NCI-H1930 (cell line): ENCODE data around the gene RGS3.

Experiments used
- DNase-seq, 2 experiments: peaks; one replicate each; lab custom pipeline; 2025; lab: John Stamatoyannopoulos, UW

The RGS3 gene

DNA sequence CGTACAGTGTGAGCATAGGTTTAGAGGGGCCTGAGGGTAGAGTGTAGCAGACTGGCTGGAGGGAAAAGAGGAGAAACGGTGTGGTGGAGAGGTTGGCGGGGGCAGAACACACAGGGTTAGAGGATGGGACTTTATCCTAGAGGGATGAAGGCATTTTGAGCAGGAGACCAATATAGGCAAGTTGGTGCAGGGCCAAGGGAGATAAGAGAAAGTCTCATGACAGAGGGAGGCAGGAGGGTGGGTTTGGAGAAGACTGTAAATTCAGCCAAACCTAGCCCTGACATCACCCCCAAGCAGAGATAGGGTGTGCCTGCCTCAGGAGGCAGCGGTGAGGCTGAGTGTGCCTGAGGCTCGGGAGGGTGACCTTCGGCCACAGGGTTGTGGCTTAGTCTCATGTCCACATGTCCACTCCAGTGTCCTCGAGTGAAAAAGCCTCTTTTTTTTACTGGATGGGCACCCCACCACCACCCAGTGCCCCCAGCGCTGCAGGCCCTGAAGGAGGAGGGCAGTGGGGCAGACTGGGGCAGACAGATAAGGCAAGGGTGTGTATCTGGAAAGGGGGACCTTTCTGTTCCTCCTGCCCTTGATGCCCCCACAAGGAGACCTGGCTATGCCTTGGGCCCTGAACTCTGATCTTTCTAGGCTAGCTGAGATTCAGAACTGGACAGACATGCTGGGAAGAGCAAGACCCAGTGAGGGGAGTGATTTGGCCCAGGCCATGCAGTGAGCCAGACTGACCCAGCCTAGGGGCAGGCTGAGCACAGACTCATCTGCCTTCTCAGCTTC lies 108.7 kb downstream of the RGS3 start:
- DNase-seq, result no peak

GRCh38 chr9:113573046-113573958 lies 109.8 kb downstream of the RGS3 start:
- DNase-seq, result no peak

DNA sequence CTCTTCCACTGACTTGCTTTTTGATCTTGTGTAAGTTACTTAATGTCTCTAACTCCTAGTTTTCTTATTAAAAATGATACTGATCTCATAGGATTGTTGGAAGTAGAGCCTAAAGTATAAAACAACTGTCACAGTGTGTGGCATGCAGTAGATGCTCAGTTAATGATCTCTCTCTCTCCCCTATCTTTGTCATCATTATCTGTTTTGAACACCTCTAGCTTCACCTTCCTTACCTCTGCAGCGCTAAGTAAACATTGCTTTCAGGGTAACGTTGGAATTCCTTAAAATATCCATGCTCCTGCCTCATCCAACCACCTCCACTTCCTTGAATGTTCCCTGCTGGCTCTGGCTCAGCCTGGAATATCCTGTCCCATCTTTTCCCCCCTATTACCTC lies 110.4 kb downstream of the RGS3 start:
- no peak for DNase-seq

GRCh38 chr9:113574441-113575262 lies 111.1 kb downstream of the RGS3 start:
- DNase-seq, result no peak

DNA sequence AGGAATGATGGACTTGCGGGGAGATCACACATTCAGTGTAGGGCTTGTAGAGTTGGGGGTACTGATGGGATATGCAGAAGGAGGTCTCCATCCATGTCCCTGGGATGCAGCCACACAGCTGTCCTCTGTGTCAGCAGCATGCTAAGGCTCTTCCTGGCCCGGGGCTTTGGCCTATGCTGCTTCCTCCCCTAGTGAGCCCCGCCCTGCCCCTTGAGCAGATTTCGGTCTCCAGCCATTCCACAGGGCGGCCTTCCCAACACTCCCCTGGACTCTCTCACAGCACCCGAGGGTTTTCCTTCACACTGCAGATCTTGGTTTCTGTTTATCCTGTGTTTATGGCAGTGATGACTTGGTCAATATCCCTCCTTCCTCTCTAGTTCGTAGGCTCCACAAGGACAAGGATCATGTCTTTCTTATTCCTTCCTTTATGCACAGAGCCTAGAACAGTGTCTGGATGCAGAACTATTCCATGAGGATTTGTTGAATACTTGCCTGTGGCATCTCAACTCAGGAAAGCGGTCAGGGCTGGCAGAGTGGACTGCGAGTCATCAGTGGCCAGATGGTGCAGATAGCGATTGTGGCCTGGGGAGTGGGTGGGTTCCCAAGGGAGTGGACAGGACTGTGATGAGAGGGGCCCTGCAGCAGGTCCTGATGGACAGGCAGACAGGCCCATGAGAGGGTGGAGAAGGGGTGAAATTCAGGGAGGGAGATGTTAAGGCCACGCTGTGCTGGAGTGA lies 114.2 kb downstream of the RGS3 start:
- DNase-seq, result no peak

DNA sequence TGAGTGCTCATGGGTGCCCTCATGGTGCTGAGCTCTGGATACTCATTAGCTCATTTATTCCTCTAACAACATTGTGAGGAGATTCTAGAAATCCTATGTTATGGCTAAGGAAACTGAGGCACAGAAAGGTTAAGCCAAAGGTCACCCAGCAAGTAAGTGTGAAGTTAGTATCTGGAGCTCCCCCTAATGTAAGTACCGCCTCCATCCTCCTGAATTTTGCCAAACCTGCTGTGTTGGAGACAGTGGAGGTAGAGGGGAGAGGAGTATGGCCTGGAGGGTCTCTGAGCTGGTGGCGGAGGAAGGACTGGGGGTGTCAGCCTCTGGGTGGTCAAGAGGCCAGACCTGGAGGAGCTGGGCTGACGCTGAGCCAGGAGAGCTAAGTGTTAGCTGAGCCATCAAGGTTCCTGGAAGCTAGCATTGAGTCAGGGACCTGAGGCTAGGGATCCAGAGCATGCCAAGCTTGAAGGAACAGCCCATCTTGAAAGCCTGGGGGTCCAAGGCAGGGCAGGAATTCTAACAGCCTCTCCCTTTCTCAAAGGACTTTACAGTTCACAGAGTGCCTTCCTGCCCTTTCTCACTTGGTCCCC lies 114.8 kb downstream of the RGS3 start:
- no peak for DNase-seq

GRCh38 chr9:113578882-113579282 lies 115.4 kb downstream of the RGS3 start:
- no peak for DNase-seq

DNA sequence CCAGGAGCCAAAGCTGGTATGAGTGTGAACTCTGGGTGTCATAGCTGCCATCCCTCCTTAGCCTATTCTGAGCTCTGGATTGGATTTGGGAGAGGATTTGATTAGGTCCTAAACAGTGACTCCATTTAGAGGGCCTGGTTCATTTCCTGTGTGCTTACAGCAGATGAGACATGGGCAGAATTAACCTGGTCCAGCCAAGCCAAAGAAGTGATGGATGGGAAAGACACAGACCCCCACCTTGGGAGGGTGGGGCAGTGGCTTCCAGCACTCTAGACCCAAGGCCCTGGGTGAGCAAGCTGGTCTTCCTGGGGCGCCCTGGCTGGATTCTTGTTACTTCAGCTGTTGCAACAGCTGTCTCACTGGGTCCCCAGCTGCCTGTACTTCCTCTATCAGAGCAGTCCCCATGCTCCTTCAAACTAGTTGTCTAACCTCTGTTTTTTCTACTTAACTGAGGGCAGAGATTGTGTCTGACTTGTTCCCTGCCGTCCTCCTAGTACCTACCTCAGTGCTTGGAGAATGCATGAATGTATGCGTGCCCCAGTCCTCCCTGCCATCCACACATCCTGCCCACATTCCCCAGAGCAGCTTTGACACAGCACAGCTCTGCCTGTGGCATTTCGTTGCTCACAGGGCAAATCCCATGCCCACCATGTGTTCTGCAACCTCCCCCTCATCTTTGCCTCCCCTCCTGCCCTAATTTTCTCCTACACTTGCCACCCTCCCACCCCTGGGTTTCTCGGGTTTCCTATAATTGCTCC lies 115.9 kb downstream of the RGS3 start:
- no peak for DNase-seq

GRCh38 chr9:113580041-113580953 lies 116.8 kb downstream of the RGS3 start:
- DNase-seq, result no peak

DNA sequence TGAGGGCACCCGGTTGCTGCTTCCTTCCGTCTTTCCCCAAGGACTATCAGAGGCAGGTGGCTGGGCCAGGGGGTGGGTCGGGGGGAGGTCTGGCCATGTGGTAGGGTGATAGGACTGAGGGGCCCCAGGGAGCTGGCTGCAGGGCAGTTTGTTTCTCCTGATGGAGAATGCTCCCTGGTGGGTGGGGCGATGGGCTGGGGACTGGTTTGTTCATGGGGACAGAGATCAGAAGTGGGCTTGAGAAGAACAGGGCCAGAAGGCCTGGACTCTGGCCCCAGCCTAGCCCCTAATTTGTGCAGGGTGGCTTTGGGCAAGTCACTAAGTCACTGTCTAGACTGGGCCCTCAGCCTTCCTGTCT lies 117.4 kb downstream of the RGS3 start:
- no peak for DNase-seq

- DNase-seq, result no peak
These were observed 118.6 kb downstream of the RGS3 start for GRCh38 chr9:113581865-113582697.

DNA sequence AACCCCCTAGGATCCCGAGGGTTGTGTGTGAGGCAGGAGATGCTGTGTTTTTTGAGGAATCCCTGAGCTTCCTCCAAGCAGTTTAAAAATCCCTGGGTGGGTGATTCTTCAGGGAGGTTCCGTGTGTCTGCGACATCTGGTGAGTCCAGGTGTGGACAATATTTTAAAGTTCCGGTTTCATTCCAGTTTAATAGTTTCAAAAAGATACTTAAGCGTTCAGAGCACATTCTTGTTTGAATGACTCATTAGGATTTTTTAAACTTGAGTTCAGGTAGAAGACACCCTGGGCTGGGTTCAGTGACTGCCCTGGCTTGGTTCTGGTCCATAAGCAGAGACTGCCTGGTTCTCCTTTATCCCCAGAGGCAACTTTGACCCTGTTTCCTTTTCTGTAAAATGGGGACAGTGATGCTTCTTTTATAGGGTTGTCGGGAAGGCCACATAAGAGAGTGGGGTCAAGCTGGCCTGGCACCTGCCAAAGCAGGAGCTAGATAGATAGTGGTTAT lies 119.2 kb downstream of the RGS3 start:
- no peak for DNase-seq

DNA sequence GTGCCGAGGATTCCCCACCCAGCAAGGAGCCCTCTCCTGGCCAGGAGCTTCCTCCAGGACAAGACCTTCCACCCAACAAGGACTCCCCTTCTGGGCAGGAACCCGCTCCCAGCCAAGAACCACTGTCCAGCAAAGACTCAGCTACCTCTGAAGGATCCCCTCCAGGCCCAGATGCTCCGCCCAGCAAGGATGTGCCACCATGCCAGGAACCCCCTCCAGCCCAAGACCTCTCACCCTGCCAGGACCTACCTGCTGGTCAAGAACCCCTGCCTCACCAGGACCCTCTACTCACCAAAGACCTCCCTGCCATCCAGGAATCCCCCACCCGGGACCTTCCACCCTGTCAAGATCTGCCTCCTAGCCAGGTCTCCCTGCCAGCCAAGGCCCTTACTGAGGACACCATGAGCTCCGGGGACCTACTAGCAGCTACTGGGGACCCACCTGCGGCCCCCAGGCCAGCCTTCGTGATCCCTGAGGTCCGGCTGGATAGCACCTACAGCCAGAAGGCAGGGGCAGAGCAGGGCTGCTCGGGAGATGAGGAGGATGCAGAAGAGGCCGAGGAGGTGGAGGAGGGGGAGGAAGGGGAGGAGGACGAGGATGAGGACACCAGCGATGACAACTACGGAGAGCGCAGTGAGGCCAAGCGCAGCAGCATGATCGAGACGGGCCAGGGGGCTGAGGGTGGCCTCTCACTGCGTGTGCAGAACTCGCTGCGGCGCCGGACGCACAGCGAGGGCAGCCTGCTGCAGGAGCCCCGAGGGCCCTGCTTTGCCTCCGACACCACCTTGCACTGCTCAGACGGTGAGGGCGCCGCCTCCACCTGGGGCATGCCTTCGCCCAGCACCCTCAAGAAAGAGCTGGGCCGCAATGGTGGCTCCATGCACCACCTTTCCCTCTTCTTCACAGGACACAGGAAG lies 120.2 kb downstream of the RGS3 start:
- no peak for DNase-seq

GRCh38 chr9:113584428-113585084 lies 121.0 kb downstream of the RGS3 start:
- no peak for DNase-seq

- no peak for DNase-seq
These were observed 121.5 kb downstream of the RGS3 start for GRCh38 chr9:113585085-113585442.

DNA sequence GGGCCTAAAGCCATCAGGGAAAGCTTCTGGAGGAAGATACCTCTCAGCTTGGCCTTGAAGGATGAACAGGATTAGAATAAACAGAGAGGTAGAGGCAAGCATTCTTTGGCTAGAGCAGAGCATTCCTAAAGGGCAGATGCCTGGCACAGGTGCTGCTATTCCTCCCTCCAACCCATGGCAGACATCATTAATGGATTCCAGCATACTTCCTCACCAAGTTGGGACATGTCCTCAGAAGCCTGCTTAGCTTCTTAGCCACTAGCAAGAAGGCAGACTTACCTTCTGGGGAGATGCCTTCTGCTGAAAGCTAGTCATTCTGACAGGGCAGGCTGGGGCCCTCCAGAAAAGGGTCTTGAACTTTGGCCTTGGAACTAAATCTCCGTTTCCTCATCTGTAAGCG lies 122.0 kb downstream of the RGS3 start:
- no peak for DNase-seq
